ENCODE data around the gene ABL2.
"Not testable (repeated sequence)": the region's sequence is repeated elsewhere in the genome, so short reads cannot be mapped to it uniquely, and the experiment has no call there.

Gene ABL2

GRCh38 chr1:179213317-179213716, 16.2 kb downstream of the ABL2 start:
- not testable (repeated sequence) for DNase-seq (ENCODE audit: low read depth)

- no peak for DNase-seq (ENCODE audit: low read depth)
Observed at GRCh38 chr1:179208681-179209477, 20.6 kb downstream of the ABL2 start.

GRCh38 chr1:179206812-179207211, 22.7 kb downstream of the ABL2 start:
- no peak for DNase-seq (ENCODE audit: low read depth)

GRCh38 chr1:179205284-179205683, 24.2 kb downstream of the ABL2 start:
- no peak for DNase-seq (ENCODE audit: low read depth)

GRCh38 chr1:179202161-179202560, 27.3 kb downstream of the ABL2 start:
- DNase-seq (ENCODE audit: low read depth), result no peak

- no peak for DNase-seq (ENCODE audit: low read depth)
Observed at GRCh38 chr1:179200586-179200985, 28.9 kb downstream of the ABL2 start.

GRCh38 chr1:179197690-179198297, 31.7 kb downstream of the ABL2 start:
- no peak for DNase-seq (ENCODE audit: low read depth)

- not testable (repeated sequence) for DNase-seq (ENCODE audit: low read depth)
Observed at GRCh38 chr1:179195857-179196256, 33.6 kb downstream of the ABL2 start.

GRCh38 chr1:179195376-179195775, 34.1 kb downstream of the ABL2 start:
- no peak for DNase-seq (ENCODE audit: low read depth)

GRCh38 chr1:179194068-179194537, 35.4 kb downstream of the ABL2 start:
- DNase-seq (ENCODE audit: low read depth), result no peak

GRCh38 chr1:179190861-179191260, 38.6 kb downstream of the ABL2 start:
- peak; percentile 77 for DNase-seq (ENCODE audit: low read depth)

- DNase-seq (ENCODE audit: low read depth), result no peak
Observed at GRCh38 chr1:179187735-179188471, 41.6 kb downstream of the ABL2 start.

GRCh38 chr1:179187043-179187442, 42.4 kb downstream of the ABL2 start:
- DNase-seq (ENCODE audit: low read depth), result no peak

- DNase-seq (ENCODE audit: low read depth), result no peak
Observed at GRCh38 chr1:179184403-179184802, 45.1 kb downstream of the ABL2 start.

- no peak for DNase-seq (ENCODE audit: low read depth)
Observed at GRCh38 chr1:179183857-179184256, 45.6 kb downstream of the ABL2 start.

- DNase-seq (ENCODE audit: low read depth), result no peak
Observed at GRCh38 chr1:179178950-179179349, 50.5 kb downstream of the ABL2 start.

GRCh38 chr1:179178183-179178582, 51.3 kb downstream of the ABL2 start:
- DNase-seq (ENCODE audit: low read depth), result no peak

GRCh38 chr1:179177615-179178014, 51.9 kb downstream of the ABL2 start:
- no peak for DNase-seq (ENCODE audit: low read depth)

- DNase-seq (ENCODE audit: low read depth), result peak; percentile 83
Observed at GRCh38 chr1:179177182-179177581, 52.3 kb downstream of the ABL2 start.

GRCh38 chr1:179175011-179175841, 54.3 kb downstream of the ABL2 start:
- no peak for DNase-seq (ENCODE audit: low read depth)

GRCh38 chr1:179170468-179170770, 59.1 kb downstream of the ABL2 start:
- not testable (repeated sequence) for DNase-seq (ENCODE audit: low read depth)
